ENCODE measurements around the gene S100A5.

Gene S100A5

DNA sequence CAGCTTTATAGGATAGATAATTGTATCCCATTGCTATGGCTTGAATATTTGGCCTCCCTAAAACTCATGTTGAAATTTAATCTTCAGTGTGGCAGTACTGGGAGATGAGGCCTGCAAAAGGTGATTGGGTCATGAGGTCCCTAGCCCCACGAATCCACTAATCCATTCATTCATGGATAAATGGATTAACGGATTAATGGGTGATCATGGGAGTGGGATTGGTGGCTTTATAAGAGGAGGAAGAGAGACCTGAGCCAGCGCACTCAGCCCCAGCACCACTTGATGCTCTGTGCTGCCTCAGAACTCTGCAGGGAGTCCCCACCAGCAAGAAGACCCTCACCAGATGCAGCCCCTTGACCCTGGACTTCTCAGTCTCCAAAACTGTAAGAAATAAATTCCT lies 37.0 kb downstream of the S100A5 start:
- DNase-seq: no peak

DNA sequence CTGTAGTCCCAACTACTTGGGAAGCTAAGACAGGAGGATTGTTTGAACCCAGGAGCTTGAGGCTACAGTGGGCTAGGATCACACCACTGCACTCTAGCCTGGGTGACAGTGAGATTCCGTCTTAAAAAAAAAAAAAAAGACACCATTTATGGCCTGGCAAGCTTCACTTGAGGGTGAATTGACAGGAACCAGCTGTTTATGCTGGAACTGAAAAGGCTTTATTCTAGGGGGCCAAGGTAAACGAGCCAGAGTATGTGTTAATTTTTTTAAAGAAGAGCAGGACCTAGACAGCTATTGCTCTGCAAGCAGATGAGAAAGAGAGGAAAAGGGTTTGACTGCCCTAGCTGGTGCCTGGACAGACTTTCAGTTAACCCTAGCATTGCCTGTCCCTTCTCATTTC lies 42.0 kb downstream of the S100A5 start:
- no peak for DNase-seq

DNA sequence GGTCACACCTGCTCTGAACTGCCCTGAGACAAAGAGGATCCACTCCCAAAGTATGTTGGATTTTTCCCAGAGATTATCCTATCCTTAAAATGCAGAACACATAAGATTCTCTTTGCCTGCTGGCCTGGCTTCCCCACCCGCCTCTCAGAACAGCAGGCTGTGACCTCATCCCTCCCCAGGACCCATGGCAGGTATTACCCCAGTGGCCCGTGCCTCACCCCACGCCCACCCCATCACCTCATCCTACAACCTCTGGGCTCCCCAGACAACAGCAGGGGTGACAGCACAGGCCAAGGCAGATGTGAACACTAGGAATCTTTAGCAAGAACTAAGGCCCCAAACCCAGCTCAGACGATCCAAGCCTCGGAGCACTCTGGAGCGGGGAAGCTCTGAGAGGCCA lies 45.2 kb downstream of the S100A5 start:
- no peak for DNase-seq

DNA sequence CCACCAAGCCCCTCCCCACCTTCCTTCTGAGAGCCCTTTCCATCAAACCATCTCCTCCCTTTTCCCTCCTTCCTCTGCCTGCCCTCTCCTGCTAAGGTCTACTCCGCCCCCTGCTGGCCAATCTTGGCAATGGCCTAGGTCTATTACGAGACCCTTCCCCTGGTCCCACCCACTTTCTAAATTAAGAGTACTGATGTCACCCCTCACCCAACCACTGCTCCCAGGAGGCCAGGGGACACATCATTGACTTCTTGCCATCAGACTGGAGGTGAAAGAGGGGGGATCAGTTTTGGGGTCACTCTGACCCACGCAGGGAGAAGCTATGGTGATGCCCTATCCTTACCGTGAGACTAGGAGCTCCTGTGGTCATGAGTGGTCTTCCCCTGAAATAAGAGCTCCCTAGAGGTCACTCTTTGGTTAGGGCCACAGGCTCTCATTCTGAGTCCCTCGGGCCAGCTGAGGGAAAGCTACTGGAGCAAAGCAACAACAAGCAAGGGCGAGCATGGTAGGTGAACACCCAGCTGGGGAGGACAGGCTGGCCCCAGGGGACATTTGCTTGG lies 45.7 kb downstream of the S100A5 start:
- peak; percentile 86 for DNase-seq

DNA sequence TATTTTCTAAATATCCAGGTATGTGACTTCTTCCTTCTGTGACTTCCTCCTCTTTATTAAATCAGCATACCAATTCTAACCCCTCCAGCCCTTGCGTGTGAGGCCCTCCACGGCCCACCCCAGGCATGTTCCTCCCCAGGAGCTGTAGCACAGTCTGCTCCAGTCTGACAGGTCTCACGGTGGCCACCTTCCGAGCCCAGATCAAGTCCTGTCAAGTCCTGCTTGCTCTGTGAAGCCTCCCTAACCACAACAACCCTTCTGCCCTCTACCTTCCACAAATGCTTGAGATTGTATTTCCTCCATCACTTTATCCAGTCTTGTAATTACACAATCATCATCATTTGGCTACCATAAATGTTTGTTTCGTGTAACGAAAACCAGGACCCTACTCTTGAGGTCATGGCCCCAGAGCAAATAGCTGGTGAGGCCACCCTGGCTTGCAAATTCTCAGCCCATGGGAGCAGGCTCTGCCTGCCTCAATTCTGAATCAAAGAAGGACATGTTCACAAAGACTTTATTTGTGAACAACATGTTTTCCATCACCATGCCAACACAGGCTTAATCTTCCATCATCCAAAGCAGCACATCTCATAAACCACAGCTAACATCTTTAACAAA lies 47.3 kb downstream of the S100A5 start:
- DNase-seq: no peak

DNA sequence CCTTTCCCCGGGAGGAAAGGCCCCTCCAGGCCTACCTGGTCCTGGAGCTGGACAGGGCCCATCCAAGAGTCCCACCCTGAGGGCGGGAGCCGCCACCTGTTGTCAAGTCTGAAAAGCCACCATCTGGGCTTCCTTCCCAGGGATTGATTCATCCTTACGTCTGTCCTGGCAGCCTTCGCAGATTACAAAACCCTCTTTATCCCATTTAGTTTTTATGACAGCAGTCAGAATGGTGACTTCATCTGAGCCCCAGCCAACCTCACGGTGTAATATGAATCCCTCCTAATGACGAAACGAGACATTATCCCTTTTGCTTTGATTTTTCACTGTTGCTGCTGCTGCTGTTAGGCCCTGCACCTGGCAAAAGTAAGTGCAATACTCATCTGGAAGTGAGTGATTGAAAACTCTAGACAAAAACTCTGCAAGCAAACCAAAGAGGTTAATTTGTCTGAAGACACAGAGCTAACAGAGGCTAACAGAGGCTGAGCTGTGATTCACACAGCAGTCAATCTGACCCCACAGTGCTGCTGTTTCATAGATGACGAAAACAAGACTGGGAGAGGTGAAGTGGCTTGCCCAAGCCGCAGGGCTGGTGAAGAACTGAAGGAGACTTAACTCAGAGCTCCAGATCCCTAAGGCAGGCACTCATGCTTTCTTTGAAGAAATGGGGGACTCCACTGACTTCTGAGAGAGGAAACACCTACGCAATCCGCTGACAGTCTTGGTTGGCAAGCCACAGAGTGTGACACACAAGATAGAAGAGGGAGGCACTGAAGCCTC lies 50.3 kb downstream of the S100A5 start:
- peak; percentile 71 for DNase-seq

DNA sequence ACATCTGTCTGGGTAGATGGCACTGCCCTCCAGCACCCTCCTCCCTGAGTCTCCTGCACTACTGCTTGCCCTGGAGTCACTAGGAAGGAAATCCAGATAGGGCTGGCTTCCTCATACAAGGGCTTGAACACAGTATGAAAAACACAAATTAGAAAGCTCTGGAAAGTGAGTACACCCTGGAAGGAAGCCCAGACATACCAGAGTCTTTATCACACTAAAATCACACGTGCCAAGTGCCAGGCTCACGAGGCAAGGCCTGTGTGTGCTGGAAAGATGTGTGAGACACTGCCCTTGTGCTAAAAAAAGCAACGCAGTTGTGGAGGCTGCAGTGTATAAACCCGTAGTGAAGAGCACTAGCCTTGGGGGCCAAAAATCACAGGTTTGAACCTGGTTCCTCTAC lies 52.0 kb downstream of the S100A5 start:
- DNase-seq: no peak

DNA sequence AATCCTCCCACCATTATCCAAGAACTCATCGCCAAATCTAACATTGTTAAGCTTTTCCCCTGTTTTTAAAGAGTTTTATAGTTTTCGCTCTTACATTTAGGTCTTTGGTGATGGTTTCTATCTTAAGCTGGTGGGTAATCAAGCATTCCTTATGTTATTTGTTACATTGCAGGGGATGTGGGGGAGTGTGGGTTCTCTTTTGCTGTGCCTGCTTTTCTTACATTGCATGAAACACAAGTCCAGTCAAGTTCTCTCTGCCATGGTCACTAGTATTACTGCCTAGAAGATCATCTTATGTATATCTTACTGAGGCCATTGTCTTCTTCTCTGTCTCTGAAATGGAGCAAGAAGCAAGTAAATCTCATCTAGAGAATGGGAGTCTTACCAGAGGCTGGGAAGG lies 53.0 kb downstream of the S100A5 start:
- DNase-seq: no peak
